Measurements from ENCODE around the gene CTNND2.
"Not testable (repeated sequence)": the region's sequence is repeated elsewhere in the genome, so short reads cannot be mapped to it uniquely, and the experiment has no call there.

CTNND2 gene

GRCh38 chr5:11076945-11077613 is 827.2 kb downstream of the CTNND2 start:
- no peak for DNase-seq (ENCODE audit: low spot score)

- DNase-seq (ENCODE audit: low spot score), result no peak
Observed at GRCh38 chr5:11075035-11075805, 829.0 kb downstream of the CTNND2 start.

- no peak for DNase-seq (ENCODE audit: low spot score)
Observed at GRCh38 chr5:11072568-11072967, 831.7 kb downstream of the CTNND2 start.

- DNase-seq (ENCODE audit: low spot score), result no peak
Observed at GRCh38 chr5:11072076-11072475, 832.2 kb downstream of the CTNND2 start.

- no peak for DNase-seq (ENCODE audit: low spot score)
Observed at GRCh38 chr5:11069041-11069440, 835.2 kb downstream of the CTNND2 start.

GRCh38 chr5:11065723-11066122 is 838.5 kb downstream of the CTNND2 start:
- DNase-seq (ENCODE audit: low spot score), result not testable (repeated sequence)

GRCh38 chr5:11064763-11065450 is 839.3 kb downstream of the CTNND2 start:
- no peak for DNase-seq (ENCODE audit: low spot score)

- no peak for DNase-seq (ENCODE audit: low spot score)
Observed at GRCh38 chr5:11062397-11062796, 841.8 kb downstream of the CTNND2 start.

- DNase-seq (ENCODE audit: low spot score), result no peak
Observed at GRCh38 chr5:11056560-11056959, 847.7 kb downstream of the CTNND2 start.

GRCh38 chr5:11054014-11054413 is 850.2 kb downstream of the CTNND2 start:
- DNase-seq (ENCODE audit: low spot score), result no peak

- no peak for DNase-seq (ENCODE audit: low spot score)
Observed at GRCh38 chr5:11052871-11053270, 851.4 kb downstream of the CTNND2 start.

GRCh38 chr5:11050596-11051304 is 853.5 kb downstream of the CTNND2 start:
- DNase-seq (ENCODE audit: low spot score), result no peak

GRCh38 chr5:11048760-11049159 is 855.5 kb downstream of the CTNND2 start:
- peak; percentile 14 for DNase-seq (ENCODE audit: low spot score)

- no peak for DNase-seq (ENCODE audit: low spot score)
Observed at GRCh38 chr5:11047625-11048024, 856.6 kb downstream of the CTNND2 start.

- peak; percentile 26 for DNase-seq (ENCODE audit: low spot score)
Observed at GRCh38 chr5:11047030-11047429, 857.2 kb downstream of the CTNND2 start.

- DNase-seq (ENCODE audit: low spot score), result peak; percentile 21
Observed at GRCh38 chr5:11046160-11046559, 858.1 kb downstream of the CTNND2 start.

GRCh38 chr5:11045411-11045810 is 858.8 kb downstream of the CTNND2 start:
- no peak for DNase-seq (ENCODE audit: low spot score)

- no peak for DNase-seq (ENCODE audit: low spot score)
Observed at GRCh38 chr5:11044581-11044980, 859.7 kb downstream of the CTNND2 start.

- DNase-seq (ENCODE audit: low spot score), result no peak
Observed at GRCh38 chr5:11043881-11044280, 860.4 kb downstream of the CTNND2 start.

GRCh38 chr5:11040345-11040744 is 863.9 kb downstream of the CTNND2 start:
- DNase-seq (ENCODE audit: low spot score), result no peak

GRCh38 chr5:11038772-11039171 is 865.5 kb downstream of the CTNND2 start:
- no peak for DNase-seq (ENCODE audit: low spot score)

GRCh38 chr5:11037941-11038340 is 866.3 kb downstream of the CTNND2 start:
- DNase-seq (ENCODE audit: low spot score), result no peak

All from SW480 (cell line).